ENCODE measurements around the gene CHCHD3.

- TF ChIP-seq, protein P1, sequence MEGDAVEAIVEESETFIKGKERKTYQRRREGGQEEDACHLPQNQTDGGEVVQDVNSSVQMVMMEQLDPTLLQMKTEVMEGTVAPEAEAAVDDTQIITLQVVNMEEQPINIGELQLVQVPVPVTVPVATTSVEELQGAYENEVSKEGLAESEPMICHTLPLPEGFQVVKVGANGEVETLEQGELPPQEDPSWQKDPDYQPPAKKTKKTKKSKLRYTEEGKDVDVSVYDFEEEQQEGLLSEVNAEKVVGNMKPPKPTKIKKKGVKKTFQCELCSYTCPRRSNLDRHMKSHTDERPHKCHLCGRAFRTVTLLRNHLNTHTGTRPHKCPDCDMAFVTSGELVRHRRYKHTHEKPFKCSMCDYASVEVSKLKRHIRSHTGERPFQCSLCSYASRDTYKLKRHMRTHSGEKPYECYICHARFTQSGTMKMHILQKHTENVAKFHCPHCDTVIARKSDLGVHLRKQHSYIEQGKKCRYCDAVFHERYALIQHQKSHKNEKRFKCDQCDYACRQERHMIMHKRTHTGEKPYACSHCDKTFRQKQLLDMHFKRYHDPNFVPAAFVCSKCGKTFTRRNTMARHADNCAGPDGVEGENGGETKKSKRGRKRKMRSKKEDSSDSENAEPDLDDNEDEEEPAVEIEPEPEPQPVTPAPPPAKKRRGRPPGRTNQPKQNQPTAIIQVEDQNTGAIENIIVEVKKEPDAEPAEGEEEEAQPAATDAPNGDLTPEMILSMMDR (IDR thresholded peaks at IDR 0.05), result no peak
- TF ChIP-seq POLR2A (IDR thresholded peaks at IDR 0.05), result no peak
These were observed 140.5 kb downstream of the CHCHD3 start for GRCh38 chr7:132941428-132941827.

All from thyroid gland (tissue), 4 donors.